ENCODE data around the gene RUNX1.

The RUNX1 gene

DNA sequence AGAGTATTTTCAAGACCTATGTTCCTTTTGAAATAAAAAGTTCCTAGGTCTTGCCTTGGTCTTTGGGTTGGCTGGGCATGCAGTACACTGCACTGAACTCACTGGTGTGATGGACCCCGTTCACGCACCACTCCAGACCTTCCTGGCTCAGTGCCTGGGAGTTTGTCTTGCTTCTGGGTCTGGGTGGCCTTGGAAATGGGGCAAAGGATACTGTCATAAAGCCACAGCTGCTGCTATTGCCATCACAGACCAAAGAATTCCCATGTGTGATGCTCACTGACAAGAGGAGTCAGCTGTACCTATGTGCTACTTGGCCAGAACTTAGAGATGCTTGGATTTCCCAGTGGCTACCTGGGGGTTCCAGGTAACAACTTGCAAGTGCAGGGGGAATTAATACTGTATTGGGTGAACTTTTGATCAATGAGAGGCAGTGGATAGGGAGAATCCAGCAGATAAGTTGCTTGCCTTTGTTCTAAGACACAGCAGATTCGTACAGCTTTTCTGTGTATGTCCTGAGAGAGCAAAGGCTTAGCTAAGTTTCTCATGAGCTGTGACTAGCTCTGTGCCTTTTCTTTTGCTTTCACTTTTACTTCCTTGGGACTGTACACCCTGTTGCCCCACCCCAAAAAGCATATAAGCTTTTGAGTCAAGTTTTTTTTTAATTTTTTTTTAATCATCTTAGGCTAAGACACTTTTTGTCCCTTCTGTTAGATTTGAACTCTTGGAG lies 115.3 kb downstream of the RUNX1 start:
- no peak for TF ChIP-seq POLR2A (IDR thresholded peaks at IDR 0.05; ENCODE audit: low read length)
- DNase-seq = peak; percentile 49 to 63

DNA sequence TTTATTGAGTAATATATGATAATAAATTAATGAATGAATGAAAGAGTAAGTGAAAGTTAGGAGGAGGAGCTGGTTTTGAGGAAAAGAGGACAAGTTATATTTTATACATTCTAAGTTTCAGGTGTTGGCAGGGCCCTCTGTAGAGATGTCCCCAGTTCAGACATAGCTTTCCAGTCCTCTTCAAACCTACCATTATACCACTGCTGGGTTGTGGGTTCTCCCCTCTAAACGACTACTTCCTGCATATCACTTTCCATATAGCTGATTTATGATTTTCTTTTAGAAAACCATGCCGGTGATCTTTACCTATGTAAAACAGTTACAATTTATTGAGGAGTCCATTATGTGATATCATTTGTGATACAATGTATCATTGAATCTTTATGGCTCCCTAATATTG lies 116.9 kb downstream of the RUNX1 start:
- DNase-seq = no peak
- TF ChIP-seq POLR2A (IDR thresholded peaks at IDR 0.05; ENCODE audit: low read length) = no peak
- no peak for TF ChIP-seq GATA1 (IDR thresholded peaks at IDR 0.05; ENCODE audit: low read depth, low read length)

DNA sequence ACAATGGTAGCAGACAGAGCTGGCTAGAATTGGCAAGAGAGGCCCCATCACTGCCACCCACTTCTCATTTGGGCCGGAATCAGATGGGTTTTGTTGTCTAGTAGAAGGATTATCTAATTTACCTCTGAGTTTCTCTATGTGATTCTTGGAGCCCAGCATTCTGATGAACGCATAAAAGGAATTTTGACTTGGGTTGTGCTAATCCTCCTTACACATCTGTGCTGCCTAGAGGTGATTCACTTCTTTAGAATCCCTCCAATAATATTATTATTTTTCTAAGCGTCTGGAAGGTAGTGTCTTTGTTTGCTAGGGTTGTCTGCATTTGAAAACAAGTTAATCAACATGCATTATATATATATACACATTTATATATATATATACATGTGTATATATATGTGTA lies 118.1 kb downstream of the RUNX1 start:
- TF ChIP-seq POLR2A (IDR thresholded peaks at IDR 0.05; ENCODE audit: low read length) = no peak
- TF ChIP-seq GATA1 (IDR thresholded peaks at IDR 0.05; ENCODE audit: low read depth, low read length) = no peak
- DNase-seq = no peak

DNA sequence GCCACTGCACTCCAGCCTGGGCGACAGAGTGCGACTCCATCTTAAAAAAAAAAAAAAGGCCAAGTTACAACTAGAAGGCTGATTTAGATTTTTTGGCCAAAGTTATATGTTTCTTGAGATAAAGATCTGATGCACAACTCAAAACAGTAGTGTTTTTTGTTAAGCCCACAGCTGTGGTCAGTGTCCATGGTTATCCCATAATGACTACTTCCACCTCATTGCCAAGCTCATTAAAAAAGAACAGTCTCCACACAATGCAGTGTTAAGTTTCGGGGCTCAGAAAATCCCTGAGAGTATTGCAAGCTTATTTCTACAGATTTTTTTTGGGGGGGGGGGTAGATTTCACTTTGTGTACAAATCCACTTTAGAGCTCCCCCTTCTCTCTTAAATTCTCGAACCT lies 120.5 kb downstream of the RUNX1 start:
- no peak for DNase-seq
- TF ChIP-seq GATA1 (IDR thresholded peaks at IDR 0.05; ENCODE audit: low read depth, low read length) (no peak), POLR2A (IDR thresholded peaks at IDR 0.05; ENCODE audit: low read length) (no peak)

DNA sequence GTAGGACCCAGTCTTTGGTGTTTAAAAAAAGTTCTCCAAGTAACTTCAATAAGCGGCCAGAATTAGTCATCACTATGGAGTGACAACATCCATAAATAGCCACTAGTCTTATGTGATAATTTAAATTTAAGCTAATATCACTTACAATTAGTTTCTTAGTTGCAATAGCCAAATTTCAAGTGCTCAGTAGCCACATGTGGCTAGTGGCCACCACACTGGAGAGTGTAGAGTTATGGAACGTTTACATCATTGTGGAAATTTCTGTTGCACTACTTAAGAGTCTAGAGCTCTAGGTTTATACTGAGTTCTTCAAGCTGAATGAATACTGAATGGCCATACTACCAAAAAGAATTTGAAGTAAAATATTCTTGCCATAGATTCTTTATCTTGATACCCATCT lies 121.1 kb downstream of the RUNX1 start:
- TF ChIP-seq POLR2A (IDR thresholded peaks at IDR 0.05; ENCODE audit: low read length) = no peak
- no peak for TF ChIP-seq GATA1 (IDR thresholded peaks at IDR 0.05; ENCODE audit: low read depth, low read length)
- no peak for DNase-seq

DNA sequence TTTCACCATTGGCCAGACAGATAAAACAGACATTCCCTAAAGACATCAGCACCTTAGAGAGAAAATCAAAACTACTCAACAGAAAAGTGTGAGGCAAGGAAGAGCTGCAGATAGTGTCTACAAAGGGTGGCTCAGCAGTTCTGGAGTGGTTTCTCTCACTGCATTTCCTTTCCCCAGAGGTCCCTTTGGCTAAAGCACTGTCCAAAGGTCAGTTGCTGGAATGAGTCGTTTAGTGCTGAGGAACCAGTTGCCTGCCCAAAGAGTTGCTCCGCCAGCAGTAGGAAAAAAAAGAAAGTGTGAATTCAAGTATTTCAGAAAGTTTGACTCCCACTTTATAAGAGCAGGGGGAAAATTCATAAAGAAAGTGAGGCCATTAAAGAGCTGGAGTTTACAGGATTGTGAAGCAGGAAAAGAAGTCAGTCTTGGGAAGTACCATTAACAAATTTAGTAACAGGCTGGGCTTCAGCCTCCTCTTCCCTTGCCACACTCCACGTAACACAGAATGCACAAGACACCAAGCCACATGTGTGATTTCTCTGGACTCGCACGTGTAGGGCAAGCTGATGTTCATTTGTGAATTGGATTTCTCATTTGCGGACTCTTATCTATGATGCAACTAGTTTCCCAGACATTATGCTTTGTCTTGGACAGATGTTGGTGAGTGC lies 122.2 kb downstream of the RUNX1 start:
- no peak for TF ChIP-seq GATA1 (IDR thresholded peaks at IDR 0.05; ENCODE audit: low read depth, low read length)
- TF ChIP-seq POLR2A (IDR thresholded peaks at IDR 0.05; ENCODE audit: low read length) = no peak
- no peak for DNase-seq

DNA sequence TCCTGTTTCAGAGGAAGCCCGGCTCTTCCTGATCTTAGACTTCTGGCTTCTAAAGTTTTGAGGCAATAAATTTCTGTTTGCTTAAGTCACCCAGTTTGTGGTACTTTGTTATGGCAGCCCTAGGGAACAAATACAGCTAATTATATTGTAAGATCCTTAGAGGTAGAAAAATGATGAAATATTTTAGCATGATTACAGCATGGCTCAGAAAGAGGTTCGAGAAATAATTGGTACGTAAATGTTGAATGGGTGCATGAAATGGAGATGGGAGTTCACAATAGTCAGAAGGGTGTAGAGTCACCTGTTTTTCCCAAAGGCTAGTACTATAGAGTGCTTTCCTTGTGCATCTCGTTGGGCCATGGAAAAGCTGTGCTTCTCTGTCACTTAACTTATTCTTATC lies 123.5 kb downstream of the RUNX1 start:
- DNase-seq = no peak
- TF ChIP-seq GATA1 (IDR thresholded peaks at IDR 0.05; ENCODE audit: low read depth, low read length) = no peak

DNA sequence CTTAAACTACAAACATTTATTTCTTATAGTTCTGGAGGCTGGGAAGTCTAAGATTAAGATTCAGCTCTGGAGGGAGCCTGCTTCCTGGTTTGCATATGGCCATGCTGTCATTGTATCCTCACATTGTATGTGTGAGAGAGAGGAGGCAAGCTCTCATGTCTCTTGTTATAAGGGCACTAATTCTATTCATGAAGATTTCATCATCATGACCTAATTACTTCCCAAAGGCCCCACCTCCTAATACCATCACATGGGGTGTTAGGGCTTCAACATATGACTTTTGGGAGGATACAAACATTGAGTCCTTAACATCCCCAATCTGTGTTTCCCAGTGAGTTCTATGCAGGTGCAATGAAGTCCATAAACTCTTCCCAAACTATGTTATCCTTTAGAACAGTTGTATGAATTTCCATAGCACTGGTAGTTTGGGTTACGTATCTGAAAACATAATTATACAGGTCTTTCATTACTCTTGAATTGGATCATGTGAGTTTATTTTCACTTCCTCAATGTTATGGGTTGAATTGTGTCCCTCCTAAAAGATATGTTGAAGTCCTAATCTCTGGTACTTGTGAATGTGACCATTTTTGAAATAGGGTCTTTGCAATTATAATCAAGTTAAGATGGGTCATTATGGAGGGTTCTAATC lies 124.2 kb downstream of the RUNX1 start:
- no peak for TF ChIP-seq POLR2A (IDR thresholded peaks at IDR 0.05; ENCODE audit: low read length)
- TF ChIP-seq GATA1 (IDR thresholded peaks at IDR 0.05; ENCODE audit: low read depth, low read length) = no peak
- no peak for DNase-seq

DNA sequence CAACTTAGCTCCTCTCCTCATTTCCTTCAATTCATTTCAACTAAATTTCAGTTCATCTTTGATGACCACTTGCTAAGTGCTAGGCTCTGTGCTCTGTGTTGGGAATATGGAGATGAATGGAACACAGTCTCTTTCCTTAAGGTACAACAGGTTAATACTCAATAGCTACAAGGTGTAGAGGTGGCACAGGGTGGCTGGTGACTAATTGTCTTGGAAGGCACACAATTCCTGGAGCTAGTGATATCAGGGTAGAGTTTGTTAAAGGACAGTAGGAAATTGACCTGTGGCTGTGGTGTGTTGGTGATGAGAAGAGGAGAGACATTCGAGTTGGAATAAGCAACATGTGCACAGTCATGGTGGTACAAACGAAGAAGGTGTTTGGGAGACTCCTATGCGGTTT lies 124.9 kb downstream of the RUNX1 start:
- TF ChIP-seq GATA1 (IDR thresholded peaks at IDR 0.05; ENCODE audit: low read depth, low read length) (no peak), POLR2A (IDR thresholded peaks at IDR 0.05; ENCODE audit: low read length) (no peak)
- DNase-seq = no peak

DNA sequence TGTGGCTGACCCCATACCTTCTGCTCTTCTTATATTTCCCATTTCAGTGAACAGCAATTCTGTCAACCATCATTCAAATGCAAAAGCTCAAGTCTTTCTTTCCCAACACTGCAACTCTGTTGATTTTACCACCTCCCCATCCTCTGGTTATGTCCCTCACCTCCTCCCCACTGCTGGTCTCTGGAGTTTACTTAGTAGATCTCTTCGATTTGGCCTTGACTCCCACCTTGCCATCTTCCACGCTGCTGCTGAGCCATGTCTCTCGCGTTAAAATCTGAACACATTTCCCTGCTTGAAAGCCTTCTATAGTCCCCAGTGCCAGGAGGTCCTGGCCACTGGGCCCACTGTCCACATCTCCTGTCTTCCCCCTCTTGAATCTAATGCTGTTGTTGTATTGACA lies 125.5 kb downstream of the RUNX1 start:
- no peak for TF ChIP-seq POLR2A (IDR thresholded peaks at IDR 0.05; ENCODE audit: low read length)
- TF ChIP-seq GATA1 (IDR thresholded peaks at IDR 0.05; ENCODE audit: low read depth, low read length) = no peak
- DNase-seq = no peak

DNA sequence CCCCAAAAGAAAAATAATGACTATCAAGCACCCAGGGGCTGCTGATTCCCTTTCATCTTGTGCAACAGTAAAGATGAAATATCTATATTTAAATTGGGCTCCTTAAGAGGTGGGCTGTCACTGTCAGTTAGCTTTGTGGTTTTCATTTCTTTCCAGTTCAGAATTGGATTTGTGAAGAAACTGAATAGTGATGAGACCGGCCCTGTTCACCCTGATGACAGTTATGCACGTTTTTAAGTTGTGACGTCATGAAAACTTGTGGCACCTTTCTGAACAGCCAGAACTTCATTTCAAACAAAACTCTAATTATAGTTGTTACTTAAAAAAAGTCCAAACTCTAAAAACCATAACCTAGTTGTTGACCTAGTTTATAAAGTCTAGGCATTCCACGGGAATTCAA lies 125.9 kb downstream of the RUNX1 start:
- DNase-seq = no peak
- TF ChIP-seq POLR2A (IDR thresholded peaks at IDR 0.05; ENCODE audit: low read length) = no peak
- no peak for TF ChIP-seq GATA1 (IDR thresholded peaks at IDR 0.05; ENCODE audit: low read depth, low read length)

DNA sequence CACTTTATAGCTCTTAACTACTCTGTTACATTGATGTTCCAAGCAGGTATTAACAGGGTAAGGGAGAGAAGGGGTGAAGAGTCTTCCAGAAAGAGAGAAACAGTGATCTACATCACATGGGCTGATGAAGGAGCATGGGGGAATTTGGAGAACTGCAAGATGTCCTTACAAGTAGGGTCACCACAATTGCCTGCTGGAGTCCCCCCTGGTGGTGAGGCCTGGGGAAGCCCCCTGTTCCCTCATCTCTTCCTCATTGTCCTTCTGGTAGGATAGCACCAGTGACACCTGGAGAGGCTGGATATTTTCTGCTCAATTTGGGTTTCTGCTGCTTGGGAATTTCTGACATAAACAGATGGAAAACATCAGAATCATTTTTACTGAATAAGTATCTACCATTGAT lies 126.6 kb downstream of the RUNX1 start:
- DNase-seq = peak in 1 of 2 experiments; percentile 8
- no peak for TF ChIP-seq POLR2A (IDR thresholded peaks at IDR 0.05; ENCODE audit: low read length)
- no peak for TF ChIP-seq GATA1 (IDR thresholded peaks at IDR 0.05; ENCODE audit: low read depth, low read length)

DNA sequence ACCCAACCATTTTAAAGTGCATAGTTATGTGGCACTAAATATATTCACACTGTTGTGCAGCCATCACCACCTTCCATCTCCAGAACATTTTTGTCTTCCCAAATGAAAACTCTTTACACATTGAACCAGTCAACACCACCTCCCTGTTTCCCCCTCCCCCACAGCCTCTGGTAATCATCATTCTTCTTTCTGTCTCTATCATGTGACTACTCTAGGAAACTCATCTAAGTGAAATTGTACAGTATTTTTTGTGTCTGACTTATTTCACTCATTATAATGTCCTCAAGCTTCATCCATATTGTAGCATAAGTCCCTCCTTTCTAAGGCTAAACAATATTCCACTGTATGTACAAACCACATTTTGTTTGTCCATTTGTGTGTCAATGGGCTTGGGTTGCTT lies 128.0 kb downstream of the RUNX1 start:
- TF ChIP-seq GATA1 (IDR thresholded peaks at IDR 0.05; ENCODE audit: low read depth, low read length) (no peak), POLR2A (IDR thresholded peaks at IDR 0.05; ENCODE audit: low read length) (no peak)
- DNase-seq = no peak

DNA sequence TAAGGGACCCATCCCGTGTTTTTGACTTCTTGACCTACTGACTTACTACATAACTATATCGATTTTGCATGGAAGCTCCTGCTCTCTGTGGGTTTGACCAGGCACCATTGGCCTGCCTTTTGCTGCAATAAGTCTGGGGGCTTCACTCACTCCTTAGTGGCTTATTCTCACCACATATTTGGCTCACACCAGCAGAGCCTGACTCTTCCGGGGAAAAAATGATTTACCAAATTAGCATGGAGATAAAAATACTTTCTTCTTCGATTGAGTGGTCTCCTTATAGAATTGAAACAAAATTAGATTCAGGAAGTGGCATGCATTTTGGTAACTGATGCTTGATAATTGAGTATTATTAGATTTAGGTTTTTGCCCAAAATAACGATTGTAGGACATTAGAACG lies 129.7 kb downstream of the RUNX1 start:
- TF ChIP-seq GATA1 (IDR thresholded peaks at IDR 0.05; ENCODE audit: low read depth, low read length) (no peak), POLR2A (IDR thresholded peaks at IDR 0.05; ENCODE audit: low read length) (no peak)
- DNase-seq = no peak

DNA sequence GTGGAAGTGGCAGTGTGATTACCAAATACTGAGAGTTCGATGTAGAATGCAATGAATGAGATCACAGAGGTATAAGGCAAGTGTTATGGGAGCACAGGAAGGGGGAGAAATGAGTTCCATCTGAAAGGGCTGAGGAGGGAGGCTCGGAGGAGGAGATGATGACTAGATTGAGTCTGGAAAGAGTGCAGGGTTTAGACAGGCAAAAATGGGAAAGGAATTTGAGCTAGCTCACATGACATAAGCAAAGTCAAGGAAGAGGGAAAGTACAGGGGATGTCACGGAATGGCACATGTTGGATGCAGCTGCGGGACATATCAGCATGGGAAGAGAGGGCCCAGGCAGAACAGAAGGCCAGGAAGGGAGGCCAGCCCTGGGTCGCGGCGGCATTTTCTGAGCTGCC lies 132.7 kb downstream of the RUNX1 start:
- DNase-seq = no peak
- TF ChIP-seq GATA1 (IDR thresholded peaks at IDR 0.05; ENCODE audit: low read depth, low read length) (no peak), POLR2A (IDR thresholded peaks at IDR 0.05; ENCODE audit: low read length) (no peak)

Measured in erythroblast (primary cell).